Adipose tissue (tissue), 3 donors: ENCODE data around the gene RPS6KA2. TPM values are rescaled to one million over a fixed set of nuclear protein-coding genes. Genes with fewer than 3 reads are reported as not detected.
A peak's percentile ranks its signal among the peaks of the same experiment; 100 is the strongest.
"Not testable (repeated sequence)": the region's sequence is repeated elsewhere in the genome, so short reads cannot be mapped to it uniquely, and the experiment has no call there.

Experiments used
- H3K27ac ChIP-seq: one replicate; pipeline ENCODE4 v1.5.1; 2013; ENCODE audit warnings: low read depth, low read length
- WGBS, 3 donors: extraction: QIAGEN DNeasy Blood & Tissue Kit; methylation state at CpG; one replicate each; pipeline ENCODE4 v1.1.7; 2013; 5-methylcytosine and 5-hydroxymethylcytosine counted together
- polyA plus RNA-seq, 3 donors: library from polyadenylated mRNA; stranded (reverse); fragments of 200-250 nt; gene quantifications; one replicate each; pipeline ENCODE4 v1.2.3, GENCODE V29; 2013
- donor health status: healthy with polysubstance abuse.
- donor health status: Bipolar disorder and iron deficiency.
- donor health status: healthy.

The RPS6KA2 gene
- polyA plus RNA-seq, 3 donors = 15.8 to 31.8 (median 23.5) TPM

DNA sequence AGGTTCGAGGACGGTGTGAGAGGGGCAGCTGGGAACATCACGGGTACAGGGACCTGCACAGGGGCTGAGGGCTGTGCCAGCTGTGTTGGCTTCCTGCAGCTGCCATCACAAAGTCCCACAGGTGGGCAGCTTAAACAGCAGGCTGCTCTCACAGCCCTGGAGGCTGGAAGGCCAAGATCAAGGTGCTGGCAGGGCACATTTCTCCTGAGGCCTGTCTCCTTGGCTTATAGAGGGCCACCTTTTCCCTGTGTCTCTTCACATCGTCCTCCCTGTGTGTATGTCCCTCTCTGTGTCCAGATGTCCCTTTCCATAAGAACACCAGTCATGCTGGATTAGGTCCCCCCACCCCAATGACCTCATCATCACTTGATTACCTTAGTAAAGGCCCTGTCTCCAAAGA lies 229.2 kb downstream of the RPS6KA2 start:
- H3K27ac ChIP-seq = no peak overlapping the region
- WGBS, 3 donors = 89 to 98% (median 93%) methylated on average over 4 of the region's 4 CpGs

DNA sequence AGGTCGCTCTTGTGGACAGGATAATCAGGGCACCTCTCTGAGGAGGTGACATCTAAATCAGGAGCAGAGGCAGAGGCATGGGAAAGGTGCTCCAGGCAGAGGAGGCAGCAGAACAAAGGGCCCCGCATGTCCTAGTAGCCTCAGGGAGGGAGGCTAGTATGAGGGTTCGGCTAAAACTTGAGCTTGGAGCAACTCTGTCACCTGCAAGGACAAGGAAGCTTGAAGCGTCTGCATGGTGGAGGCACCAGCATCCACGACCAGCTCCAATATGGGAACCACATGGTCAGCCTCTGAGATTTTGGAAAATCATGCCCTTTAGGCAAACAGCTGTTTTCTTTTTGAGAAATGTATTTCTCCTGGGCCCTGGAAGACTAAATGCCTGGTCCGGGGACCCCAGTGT lies 231.3 kb downstream of the RPS6KA2 start:
- WGBS, 3 donors = 76 to 86% (median 78%) methylated on average over 6 of the region's 6 CpGs

DNA sequence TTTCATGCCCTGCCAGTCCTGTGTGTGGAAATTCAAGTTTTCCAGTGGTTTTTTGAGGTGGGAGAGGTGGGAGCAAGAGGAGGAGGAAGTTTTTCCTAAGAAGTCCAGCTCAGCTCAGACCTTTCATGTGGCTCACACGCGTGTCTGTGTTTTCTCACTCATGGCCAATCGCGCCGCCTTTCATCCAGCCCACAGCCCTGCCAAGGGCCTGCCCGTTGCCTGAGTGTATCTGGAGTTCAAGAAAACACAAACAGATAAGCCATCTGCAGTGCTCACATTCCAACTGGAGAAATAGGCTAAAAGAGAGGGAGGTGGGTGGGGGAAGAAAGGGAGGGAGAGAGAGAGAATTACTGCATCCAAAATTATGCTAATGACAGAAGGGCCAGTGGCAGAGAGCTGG lies 231.7 kb downstream of the RPS6KA2 start:
- 41 to 62% (median 56%) methylated on average over 6 of the region's 6 CpGs for WGBS, 3 donors
- H3K27ac ChIP-seq = no peak overlapping the region

More for the DNA sequence above, 231.3 kb downstream of the RPS6KA2 start:
- no peak overlapping the region for H3K27ac ChIP-seq

DNA sequence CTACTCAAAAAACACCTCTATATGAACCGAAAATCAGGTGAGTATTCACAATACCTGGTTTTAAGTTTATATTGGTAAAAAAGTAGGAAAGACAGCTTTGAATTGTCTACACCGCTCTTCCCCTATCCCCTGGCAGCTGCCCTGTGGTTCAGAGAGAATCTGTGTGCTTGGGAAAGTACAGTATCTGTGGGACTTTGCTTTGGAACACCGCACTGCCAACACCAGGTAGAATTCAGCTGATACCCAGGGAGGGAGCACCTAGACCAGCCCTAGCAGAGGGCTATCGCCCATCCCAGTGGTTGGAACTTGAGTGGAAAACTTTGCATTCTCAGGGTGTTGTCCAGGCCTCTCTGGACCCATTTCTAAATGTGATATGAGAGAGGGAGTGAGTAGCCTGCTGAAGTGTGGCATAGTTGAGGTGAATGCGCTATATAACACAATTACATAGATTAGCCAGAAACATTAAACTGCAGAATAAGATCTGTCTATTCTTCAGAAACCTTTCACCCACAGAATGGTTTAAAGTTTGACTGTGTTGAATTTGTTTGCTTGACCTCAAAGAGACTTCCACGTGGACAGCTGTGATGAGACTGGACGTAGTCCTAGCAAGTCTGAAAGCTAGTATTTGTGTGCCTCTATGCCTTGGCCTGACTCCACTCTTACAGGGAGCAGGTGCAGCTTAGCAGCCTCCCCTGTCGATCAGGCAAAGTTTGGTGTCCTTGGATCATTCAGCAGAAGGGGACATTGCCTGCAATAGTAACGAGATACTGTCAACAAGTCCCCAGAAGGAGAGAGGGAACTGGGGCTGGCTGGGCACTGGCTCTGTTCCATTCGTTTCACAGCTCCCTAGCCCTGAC lies 232.8 kb downstream of the RPS6KA2 start:
- WGBS, 3 donors = 59 to 79% (median 77%) methylated on average over 10 of the region's 10 CpGs

DNA sequence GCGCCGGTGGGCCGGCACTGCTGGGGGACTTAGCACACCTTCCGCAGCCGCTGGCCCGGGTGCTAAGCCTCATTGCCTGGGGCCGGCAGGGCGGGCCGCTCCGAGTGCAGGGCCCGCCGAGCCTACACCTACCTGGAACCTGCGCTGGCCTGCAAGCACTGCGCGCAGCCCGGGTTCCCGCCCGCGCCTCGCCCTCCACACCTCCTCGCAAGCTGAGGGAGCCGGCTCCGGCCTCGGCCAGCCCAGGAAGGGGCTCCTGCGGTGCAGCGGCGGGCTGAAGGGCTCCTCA lies 233.6 kb downstream of the RPS6KA2 start:
- H3K27ac ChIP-seq = no peak overlapping the region
- 72 to 88% (median 85%) methylated on average over 19 to 27 of the region's 27 CpGs for WGBS, 3 donors

More for the DNA sequence above, 232.8 kb downstream of the RPS6KA2 start:
- H3K27ac ChIP-seq = no peak overlapping the region

DNA sequence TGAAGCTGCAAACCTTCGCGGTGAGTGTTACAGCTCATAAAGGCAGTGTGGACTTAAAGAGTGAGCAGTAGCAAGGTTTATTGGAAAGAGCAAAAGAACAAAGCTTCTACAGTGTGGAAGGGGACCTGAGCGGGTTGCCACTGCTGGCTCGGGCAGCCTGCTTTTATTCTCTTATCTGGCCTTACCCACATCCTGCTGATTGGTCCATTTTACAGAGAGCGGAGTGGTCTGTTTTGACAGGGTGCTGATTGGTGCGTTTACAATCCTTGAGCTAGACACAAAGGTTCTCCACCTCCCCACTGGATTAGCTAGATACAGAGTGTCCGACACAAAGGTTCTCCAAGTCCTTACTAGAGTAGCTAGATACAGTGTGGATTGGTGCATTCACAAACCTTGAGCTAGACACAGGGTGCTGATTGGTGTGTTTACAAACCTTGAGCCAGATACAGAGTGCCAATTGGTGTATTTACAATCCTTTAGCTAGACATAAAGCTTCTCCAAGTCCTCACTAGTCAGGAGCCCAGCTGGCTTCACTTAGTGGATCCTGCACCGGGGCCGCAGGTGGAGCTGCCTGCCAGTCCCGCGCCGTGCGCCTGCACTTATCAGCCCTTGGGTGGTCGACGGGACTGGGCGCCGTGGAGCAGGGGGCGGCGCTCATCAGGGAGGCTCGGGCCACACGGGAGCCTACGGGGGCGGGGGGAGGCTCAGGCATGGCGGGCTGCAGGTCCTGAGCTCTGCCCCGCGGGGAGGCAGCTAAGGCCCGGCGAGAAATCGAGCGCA lies 234.1 kb downstream of the RPS6KA2 start:
- 80 to 88% (median 82%) methylated on average over 28 to 30 of the region's 30 CpGs for WGBS, 3 donors
- H3K27ac ChIP-seq = not testable (repeated sequence)

DNA sequence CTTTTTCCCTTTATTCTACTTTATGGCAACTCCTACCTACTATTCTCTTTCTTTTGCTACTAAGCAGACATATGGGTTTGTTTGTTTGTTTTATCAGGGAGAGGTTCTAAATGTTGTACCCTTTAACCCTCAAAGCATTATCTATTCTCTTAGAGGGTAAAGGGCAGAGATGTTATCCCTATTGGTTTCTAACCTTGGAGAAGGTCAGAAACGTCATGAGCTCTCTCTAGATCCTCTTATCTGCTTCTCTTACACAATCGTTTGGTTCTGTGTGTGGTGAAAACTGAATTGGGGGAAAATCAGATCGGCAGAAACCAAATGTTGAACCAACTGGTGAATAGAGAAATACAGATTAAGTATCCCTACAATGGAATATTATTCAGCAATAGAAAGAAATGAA lies 237.9 kb downstream of the RPS6KA2 start:
- WGBS, 3 donors = 28 to 33% (median 32%) methylated on average over 3 of the region's 3 CpGs
- H3K27ac ChIP-seq = no peak overlapping the region

DNA sequence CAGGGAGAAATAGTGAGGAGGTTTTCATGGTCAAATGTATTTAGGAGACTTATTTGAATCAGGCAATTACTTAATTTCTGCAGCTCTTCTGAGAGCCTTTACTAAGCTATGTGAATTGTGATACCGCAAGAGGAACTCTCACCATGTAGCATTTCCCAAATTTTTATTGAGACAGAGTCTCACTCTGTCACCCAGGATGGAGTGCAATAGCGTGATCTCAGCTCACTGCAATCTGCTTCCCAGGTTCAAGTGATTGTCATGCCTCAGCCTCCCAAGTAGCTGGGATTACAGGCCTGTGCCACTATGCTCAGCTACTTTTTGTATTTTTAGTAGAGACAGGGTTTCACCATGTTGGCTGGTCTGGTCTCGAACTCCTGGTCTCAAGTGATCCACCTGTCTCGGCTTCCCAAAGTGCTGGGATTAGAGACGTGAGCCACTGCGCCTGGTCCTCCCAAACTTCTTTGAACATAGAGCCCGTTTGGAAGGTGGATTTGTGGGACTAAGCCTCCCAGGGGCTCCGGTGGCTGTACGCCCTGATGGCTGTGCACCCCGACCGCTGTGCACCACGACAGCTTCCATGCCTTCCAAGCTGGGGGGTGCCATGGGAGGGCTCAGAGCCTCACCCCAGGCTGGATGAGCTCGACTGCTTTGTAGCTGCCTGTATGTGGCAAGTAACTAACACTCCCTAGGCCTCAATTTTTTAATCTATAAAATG lies 238.6 kb downstream of the RPS6KA2 start:
- WGBS, 3 donors = 88 to 89% (median 88%) methylated on average over 13 of the region's 13 CpGs
- H3K27ac ChIP-seq = no peak overlapping the region

DNA sequence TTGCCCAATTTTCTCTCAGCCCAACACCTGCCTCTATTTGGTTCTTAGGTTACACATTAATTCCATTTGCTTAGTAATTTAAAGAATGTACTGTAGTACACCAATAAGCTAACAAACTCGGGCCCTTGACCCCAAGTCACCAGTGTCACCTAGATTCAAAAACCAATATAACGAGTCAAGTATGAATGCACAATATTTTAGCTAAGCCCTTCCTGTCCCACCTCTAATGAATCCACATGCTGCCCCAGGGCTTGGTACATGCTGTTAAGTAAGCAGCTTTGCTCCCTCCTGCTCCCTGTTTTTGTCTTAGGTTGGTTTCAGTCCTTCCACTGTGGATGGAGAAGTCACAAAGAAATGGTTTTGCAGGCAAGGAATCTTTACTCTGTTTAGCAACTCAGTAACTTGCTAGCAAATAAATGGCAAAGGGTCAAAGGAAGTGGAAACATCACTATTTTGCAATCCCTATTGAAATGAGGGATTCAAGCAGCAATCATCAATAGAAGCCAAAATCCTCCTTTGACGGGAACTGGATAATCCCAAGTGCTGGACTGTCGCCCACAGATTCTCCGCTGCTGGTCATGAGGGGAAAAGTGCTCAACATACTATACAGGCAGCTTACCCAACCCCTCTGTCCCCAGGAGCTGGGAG lies 239.3 kb downstream of the RPS6KA2 start:
- WGBS, 3 donors = 57 to 83% (median 64%) methylated on average over 5 of the region's 5 CpGs
- H3K27ac ChIP-seq = no peak overlapping the region

DNA sequence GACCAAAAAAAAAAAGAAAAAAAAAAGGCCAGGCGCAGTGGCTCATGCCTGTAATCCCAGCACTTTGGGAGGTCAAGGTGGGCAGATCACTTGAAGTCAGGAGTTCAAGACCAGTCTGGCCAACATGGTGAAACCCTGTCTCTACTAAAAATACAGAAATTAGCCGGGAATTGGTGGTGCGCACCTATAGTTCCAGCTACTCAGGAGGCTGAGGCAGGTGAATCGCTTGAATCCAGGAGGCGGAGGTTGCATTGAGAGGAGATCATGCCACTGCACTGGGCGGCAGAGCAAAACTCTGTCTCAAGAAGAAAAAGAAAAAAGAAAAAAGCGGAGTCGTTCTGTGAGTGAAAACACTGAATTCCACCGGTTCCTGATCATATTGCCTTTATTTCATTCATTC lies 240.0 kb downstream of the RPS6KA2 start:
- not testable (repeated sequence) for H3K27ac ChIP-seq

DNA sequence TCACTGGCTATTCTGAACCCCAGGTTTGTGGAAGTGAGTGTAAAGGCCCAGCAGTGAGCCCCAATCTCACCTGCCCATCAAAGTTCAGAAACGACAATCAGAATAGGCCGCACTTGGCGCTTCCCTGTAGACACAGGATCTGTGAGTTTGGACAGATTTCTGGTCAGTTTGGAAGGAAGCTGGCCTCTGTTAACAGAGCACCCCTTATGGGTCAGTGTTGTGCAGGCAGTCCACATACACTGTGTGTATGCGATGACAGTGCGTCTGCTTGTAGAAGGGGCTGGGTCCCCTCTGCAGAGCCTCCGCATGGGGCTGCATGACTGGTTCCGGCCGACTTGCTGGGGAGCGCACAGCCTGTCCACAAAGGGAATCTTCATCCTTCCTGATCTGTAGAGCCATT lies 240.9 kb downstream of the RPS6KA2 start:
- H3K27ac ChIP-seq = no peak overlapping the region
- 94 to 96% (median 94%) methylated on average over 9 of the region's 9 CpGs for WGBS, 3 donors

More for the DNA sequence above, 240.0 kb downstream of the RPS6KA2 start:
- 85 to 97% (median 96%) methylated on average over 9 of the region's 9 CpGs for WGBS, 3 donors

DNA sequence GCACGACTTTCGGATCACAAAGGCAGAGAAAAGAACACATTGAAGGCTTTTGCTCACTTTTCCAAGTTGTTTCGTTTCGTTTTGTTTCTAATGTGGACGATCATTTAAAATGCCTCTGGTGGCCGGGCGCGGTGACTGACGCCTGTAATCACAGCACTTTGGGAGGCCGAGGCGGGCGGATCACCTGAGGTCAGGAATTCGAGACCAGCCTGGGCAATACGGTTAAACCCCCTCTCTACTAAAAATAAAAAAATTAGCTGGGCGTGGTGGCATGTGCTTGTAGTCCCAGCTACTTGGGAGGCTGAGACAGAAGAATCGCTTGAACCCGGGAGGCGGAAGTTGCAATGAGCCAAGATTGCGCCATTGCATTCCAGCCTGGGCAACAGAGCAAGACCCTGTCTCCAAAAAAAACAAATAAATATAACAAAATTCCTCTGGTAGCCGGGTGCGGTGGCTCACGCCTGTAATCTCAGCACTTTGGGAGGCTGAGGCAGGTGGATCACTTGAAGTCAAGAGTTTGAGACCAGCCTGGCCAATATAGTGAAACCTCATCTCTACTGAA lies 243.2 kb downstream of the RPS6KA2 start:
- WGBS, 3 donors = 14 to 17% (median 16%) methylated on average over 22 of the region's 22 CpGs

DNA sequence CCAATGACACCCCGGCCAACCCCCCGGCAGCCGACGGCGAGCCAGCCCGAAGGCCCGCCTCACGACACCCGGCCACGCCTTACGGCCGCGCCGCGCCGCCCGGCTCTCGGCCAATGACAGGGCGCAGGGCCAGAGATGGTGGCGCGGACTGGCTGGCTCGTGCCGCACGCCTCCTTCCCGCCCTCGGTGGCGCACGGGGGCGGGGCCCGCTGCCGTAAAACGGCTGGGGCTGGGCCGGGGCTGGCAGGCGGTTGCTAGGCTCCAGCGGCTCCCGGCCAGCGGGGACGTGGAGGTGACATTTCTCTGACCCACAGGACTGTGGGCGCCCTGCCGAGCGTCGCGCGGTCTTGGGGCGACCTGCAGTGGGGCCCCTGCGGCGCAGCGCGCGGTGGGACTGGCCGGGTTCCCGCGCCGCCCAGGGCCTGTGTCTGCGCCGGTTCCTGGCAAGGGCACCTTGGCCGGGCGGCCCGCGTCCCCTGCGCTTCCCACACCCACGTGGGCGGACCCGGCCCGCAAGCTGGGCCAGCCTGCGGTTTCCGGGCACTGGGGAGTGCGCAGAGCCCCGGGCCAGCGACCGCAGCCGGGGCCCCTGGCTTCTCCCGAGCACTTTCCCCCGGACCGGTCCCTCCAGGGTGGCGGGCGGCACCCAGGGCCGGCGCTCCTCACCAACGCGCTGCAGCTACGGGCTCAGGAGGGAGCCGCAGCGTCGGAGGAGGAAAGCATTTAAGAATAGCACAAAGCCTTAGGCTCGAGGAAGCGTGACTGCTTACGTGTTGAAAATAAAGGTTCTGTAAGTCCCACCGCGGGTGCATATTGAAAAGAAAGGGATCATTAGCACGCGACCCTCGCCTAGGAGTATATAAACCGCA lies 243.9 kb downstream of the RPS6KA2 start, which contains the start of gene MPC1:
MPC1 (minus strand) TSS at position 8 of the 869 bp plus-strand sequence. CDS start 64 bp downstream, outside the sequence.
- peak within 1 kb of the TSS; percentile 54 for H3K27ac ChIP-seq
- WGBS, 3 donors = 0 to 1% (median 0%) methylated on average over 82 to 94 of the region's 94 CpGs

More for the DNA sequence above, 243.2 kb downstream of the RPS6KA2 start:
- H3K27ac ChIP-seq = not testable (repeated sequence)

DNA sequence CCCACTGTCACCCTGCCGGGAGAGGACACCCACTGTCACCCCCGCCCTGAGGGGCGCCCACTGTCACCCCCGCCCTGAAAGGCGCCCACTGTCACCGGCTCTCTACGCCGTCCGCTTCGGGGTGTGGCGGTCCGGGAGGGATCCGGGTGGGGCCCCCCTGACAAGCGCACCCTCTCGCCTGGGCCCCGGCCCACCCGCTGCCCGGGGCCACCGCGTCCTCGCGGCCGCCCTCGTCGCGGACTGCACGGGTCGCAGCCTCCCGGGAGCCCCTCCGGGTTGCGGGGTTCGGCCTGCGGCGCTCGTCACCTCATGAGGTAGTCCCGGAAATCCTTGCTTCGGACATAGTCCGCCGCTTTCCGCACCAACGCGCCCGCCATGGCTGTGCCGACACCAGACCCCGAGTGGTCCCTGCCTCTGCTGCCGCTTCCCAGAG lies 244.5 kb downstream of the RPS6KA2 start:
- WGBS, 3 donors = 0% methylated on average over 32 to 46 of the region's 46 CpGs

DNA sequence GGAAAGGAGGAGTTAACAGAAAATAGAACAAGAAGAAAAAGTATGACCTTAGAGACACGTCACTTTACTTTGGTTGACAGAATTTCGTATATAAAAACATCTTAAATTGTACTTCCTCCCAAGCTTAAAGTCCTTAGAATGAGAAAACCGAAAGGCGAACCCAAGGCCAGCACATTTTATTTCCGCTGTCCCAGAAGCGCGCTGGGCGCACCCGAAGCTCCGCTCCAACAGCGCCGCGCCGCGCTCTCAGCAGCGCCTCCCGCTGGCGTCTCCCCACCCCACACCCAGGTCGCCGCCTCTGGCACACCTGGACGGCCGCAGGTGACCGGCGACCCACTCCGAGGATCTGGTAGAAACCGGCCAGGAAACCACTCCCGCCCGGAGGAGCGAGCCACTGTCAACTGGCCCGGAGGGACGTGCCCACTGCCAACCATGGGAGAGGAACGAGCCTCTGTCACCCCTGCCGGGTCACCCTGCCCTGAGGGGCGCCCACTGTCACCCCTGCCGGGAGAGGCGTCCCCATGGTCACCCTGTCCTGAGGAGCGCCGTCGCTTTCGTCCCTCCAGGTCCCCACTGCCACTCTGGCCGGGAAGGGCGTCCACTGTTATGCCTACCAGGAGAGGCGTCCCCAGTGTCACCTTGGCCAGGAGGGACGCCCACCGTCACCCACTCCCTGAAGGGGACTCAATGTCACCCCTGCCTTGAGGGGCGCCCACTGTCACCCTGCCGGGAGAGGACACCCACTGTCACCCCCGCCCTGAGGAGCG lies 245.1 kb downstream of the RPS6KA2 start:
- 0% methylated on average over 48 to 49 of the region's 49 CpGs for WGBS, 3 donors
- no peak overlapping the region for H3K27ac ChIP-seq

More for the DNA sequence above, 244.5 kb downstream of the RPS6KA2 start:
- no peak overlapping the region for H3K27ac ChIP-seq

DNA sequence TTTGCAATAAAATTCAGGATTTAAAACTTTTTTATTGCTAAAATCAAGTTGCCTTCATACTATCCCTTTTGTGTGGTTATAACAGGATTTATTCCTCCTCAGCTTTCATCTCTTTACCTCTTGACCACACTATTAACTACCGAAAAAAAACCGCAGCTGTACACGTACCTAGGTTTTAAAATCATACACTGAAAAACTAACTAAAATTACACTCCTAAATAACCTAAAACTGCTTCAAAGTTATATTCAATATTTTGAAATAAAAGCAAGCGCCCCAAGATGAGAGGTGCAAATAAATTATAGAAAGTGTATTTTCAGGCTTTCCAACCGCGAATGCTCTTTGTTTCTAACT lies 245.7 kb downstream of the RPS6KA2 start:
- 12 to 37% (median 35%) methylated on average over 6 of the region's 6 CpGs for WGBS, 3 donors
- H3K27ac ChIP-seq = no peak overlapping the region
